B cell (primary cell): ENCODE data around the gene SMIM9. TPM values are rescaled to one million over a fixed set of nuclear protein-coding genes. Genes with fewer than 3 reads are reported as not detected.

Experiments used
- ATAC-seq: fragments of 200-7000 bp; cut with Tn5 transposase; one replicate; pipeline ENCODE4 v1.10.0; 2021; ENCODE audit warnings: low read depth, mild to moderate bottlenecking, moderate number of reproducible peaks, moderate library complexity
- CTCF ChIA-PET: fragments of 350-600 bp; sonication (Branson Sonifier 250); formaldehyde crosslinking; loops from one replicate; lab custom pipeline; 2021; ENCODE audit warnings: antibody characterized with exemption, inconsistent platforms; lab: Charles Lee
- POLR2A ChIA-PET: fragments of 350-600 bp; sonication (Branson Sonifier 250); formaldehyde crosslinking; loops from one replicate; lab custom pipeline; 2021; ENCODE audit warnings: antibody characterized with exemption; lab: Charles Lee
- DNase-seq: peaks from one replicate; pipeline ENCODE4 v3.0.0; 2013
- H2AFZ ChIP-seq: 2 replicates; pipeline ENCODE4 v1.6.1; 2012; ENCODE audit warnings: mild to moderate bottlenecking, low read depth, low read length; ENCODE audit not compliant: insufficient read depth, poor library complexity, severe bottlenecking
- H3K27ac ChIP-seq, 2 donors: 1 replicate in 1 of 2; 2 replicates in 1 of 2; pipeline ENCODE4 v1.5.1; 2012 to 2013; ENCODE audit warnings: low read length in 2 of 2, mild to moderate bottlenecking in 2 of 2, moderate library complexity in 1 of 2
- H3K27me3 ChIP-seq, 4 experiments: fragments of 200-600 bp in 1 of 4; sonication (generic) in 1 of 4; replicated peaks in 1 of 4; 1 replicate in 2 of 4; 2 replicates in 2 of 4; pipeline versions ENCODE4 v1.6.1 to v1.7.0; 2013 to 2016; ENCODE audit warnings: low read length in 3 of 4, mild to moderate bottlenecking in 2 of 4, mixed read lengths in 1 of 4, moderate library complexity in 1 of 4; ENCODE audit not compliant: insufficient read depth in 4 of 4, control insufficient read depth in 3 of 4; ENCODE audit errors: control extremely low read depth in 1 of 4
- H3K36me3 ChIP-seq, 2 experiments: replicated peaks in 1 of 2; 1 replicate in 1 of 2; 2 replicates in 1 of 2; pipeline versions ENCODE4 v1.6.1 to v1.7.1; 2013; ENCODE audit warnings: low read length in 1 of 2; ENCODE audit not compliant: insufficient read depth in 2 of 2, control insufficient read depth in 1 of 2; ENCODE audit errors: control extremely low read depth in 1 of 2, extremely low read depth in 1 of 2
- H3K4me1 ChIP-seq, 2 donors: fragments of 200-600 bp in 1 of 2; sonication (generic) in 1 of 2; 1 replicate in 1 of 2; 2 replicates in 1 of 2; pipeline versions ENCODE4 v1.5.1 to v1.6.1; 2013 to 2017; ENCODE audit warnings: low read length in 2 of 2; ENCODE audit not compliant: control insufficient read depth in 2 of 2, insufficient read depth in 2 of 2
- H3K4me2 ChIP-seq: replicated peaks from 2 replicates; pipeline ENCODE3; 2012; ENCODE audit warnings: mild to moderate bottlenecking, low read depth, low read length; ENCODE audit not compliant: poor library complexity, severe bottlenecking
- H3K4me3 ChIP-seq, 5 experiments: fragments of 200-600 bp in 1 of 5; sonication (generic) in 1 of 5; 1 replicate in 3 of 5; 2 replicates in 2 of 5; pipeline versions ENCODE4 v1.5.1 to v1.7.0; 2011 to 2016; ENCODE audit warnings: low read length in 4 of 5, mild to moderate bottlenecking in 4 of 5, low read depth in 2 of 5, control low read depth in 1 of 5, moderate library complexity in 1 of 5; ENCODE audit not compliant: insufficient read depth in 1 of 5; ENCODE audit errors: control extremely low read depth in 1 of 5, extremely low read depth in 1 of 5
- H3K79me2 ChIP-seq: fragments of 200-600 bp; sonication (generic); one replicate; pipeline ENCODE4 v1.6.0; 2016; ENCODE audit warnings: low read length; ENCODE audit not compliant: control insufficient read depth, insufficient read depth
- H3K9ac ChIP-seq: fragments of 200-600 bp; sonication (generic); 2 replicates; pipeline ENCODE4 v1.6.1; 2017; ENCODE audit warnings: mild to moderate bottlenecking, low read length, moderate library complexity
- H3K9me3 ChIP-seq, 3 donors: one replicate each; pipeline versions ENCODE4 v1.6.1 to v1.7.1; 2013; ENCODE audit warnings: low read length in 2 of 3; ENCODE audit not compliant: control insufficient read depth in 2 of 3, insufficient read depth in 1 of 3; ENCODE audit errors: control extremely low read depth in 1 of 3
- H4K20me1 ChIP-seq: 2 replicates; pipeline ENCODE4 v1.6.0; 2012; ENCODE audit warnings: mild to moderate bottlenecking, low read length; ENCODE audit not compliant: insufficient read depth, control insufficient read depth, poor library complexity, severe bottlenecking
- H3K27ac Mint-ChIP-seq: one replicate; pipeline ENCODE4 v1.8.0; 2021; ENCODE audit warnings: mixed read lengths
- H3K27me3 Mint-ChIP-seq: one replicate; pipeline ENCODE4 v1.8.0; 2021; ENCODE audit warnings: mixed read lengths
- H3K4me1 Mint-ChIP-seq: one replicate; pipeline ENCODE4 v1.8.0; 2021; ENCODE audit warnings: mixed read lengths
- H3K4me3 Mint-ChIP-seq: one replicate; pipeline ENCODE4 v1.8.0; 2021; ENCODE audit warnings: mixed read lengths
- H3K9me3 Mint-ChIP-seq: one replicate; pipeline ENCODE4 v1.8.0; 2022; ENCODE audit warnings: mixed read lengths; ENCODE audit not compliant: insufficient read depth
- EZH2 ChIP-seq: IDR thresholded peaks from 2 replicates; pipeline ENCODE4 v1.6.1; 2012; ENCODE audit warnings: borderline replicate concordance, low read depth, mild to moderate bottlenecking, moderate library complexity, low read length; ENCODE audit not compliant: insufficient read depth, poor library complexity, severe bottlenecking
- whole genome bisulfite sequencing: methylation state at CpG from one replicate; pipeline ENCODE4 v1.1.5; 2013; ENCODE audit warnings: missing lambda C conversion rate; ENCODE audit not compliant: insufficient coverage; 5-methylcytosine and 5-hydroxymethylcytosine counted together
- intact Hi-C: fragments of 100-400 bp; cut with micrococcal nuclease; formaldehyde crosslinking; loops from one replicate; pipeline ENCODE4 v1.10.0; 2022
- polyA plus RNA-seq: library from polyadenylated mRNA; depleted of rRNA; stranded (reverse); fragments of >200 nt; gene quantifications from 2 replicates; pipeline ENCODE4 v1.2.3, GENCODE V29; 2012
- total RNA-seq, 2 donors: library from RNA; stranded (reverse); fragments of 120-200 nt in 1 of 2; gene quantifications; 1 replicate in 1 of 2; 2 replicates in 1 of 2; pipeline versions ENCODE4 v1.2.3 to v1.2.4, GENCODE V29; 2013 to 2022
- TF ChIP-seq, protein P1 (sequence below): fragments of 200-600 bp; IDR thresholded peaks from one replicate; pipeline ENCODE4 v1.8.0; 2022; ENCODE audit warnings: antibody characterized with exemption, mild to moderate bottlenecking

Gene SMIM9
- total and polyA plus RNA-seq, 2 donors (not counting 1 experiment from before 2014, with no cell fraction given), result not detected

GRCh38 chrX:154809939-154810665, 24.4 kb downstream of the SMIM9 start:
- no peak overlapping the region for H3K9ac ChIP-seq
- H3K4me1 ChIP-seq, result peaks cover 4 to 6% of the 10 kb centered on the region in 2 donors
- no peak for TF ChIP-seq EZH2
- Mint-ChIP-seq H3K27me3 (peaks cover 4% of the 10 kb centered on the region), H3K4me1 (peaks cover 6% of the 10 kb centered on the region), H3K9me3 (no peaks in the 10 kb centered on the region), H3K4me3 (no peak overlapping the region), H3K27ac (no peak overlapping the region)
- no peaks in the 10 kb centered on the region for H4K20me1 ChIP-seq
- ChIA-PET CTCF (no interaction called here), POLR2A (no interaction called here)
- no peak overlapping the region for H3K4me2 ChIP-seq
- no peaks in the 10 kb centered on the region for H3K27me3 ChIP-seq
- H3K27ac ChIP-seq, result no peak overlapping the region
- H3K79me2 ChIP-seq, result no peaks in the 10 kb centered on the region
- no peak overlapping the region for H3K4me3 ChIP-seq
- ATAC-seq (no peak), DNase-seq (no peak)
- no peaks in the 10 kb centered on the region for H3K9me3 ChIP-seq
- WGBS, result no CpG with 5 or more reads among the region's 1 CpG
- intact Hi-C loops, result loop anchor here (10.0 kb wide), 1 partner anchor 215 kb away; the partner anchor contains the start of genes F8 and FUNDC2
- H2AFZ ChIP-seq, result no peak overlapping the region
- H3K36me3 ChIP-seq, result no peaks in the 10 kb centered on the region

- Histone ChIP-seq H3K9ac (no peak overlapping the region), H3K36me3 (no peaks in the 10 kb centered on the region), H3K4me1 (peaks cover 10 to 13% of the 10 kb centered on the region in 2 donors), H3K9me3 (no peaks in the 10 kb centered on the region), H3K27ac (no peak overlapping the region), H3K27me3 (no peaks in the 10 kb centered on the region), H3K4me3 (no peak overlapping the region), H3K79me2 (no peaks in the 10 kb centered on the region), H4K20me1 (no peaks in the 10 kb centered on the region), H2AFZ (no peak overlapping the region), H3K4me2 (no peak overlapping the region)
- intact Hi-C loops, result loop anchor here (10.0 kb wide), 1 partner anchor 218 kb away; the partner anchor contains the start of genes F8 and FUNDC2
- TF ChIP-seq EZH2, result no peak
- TF ChIP-seq, protein P1, sequence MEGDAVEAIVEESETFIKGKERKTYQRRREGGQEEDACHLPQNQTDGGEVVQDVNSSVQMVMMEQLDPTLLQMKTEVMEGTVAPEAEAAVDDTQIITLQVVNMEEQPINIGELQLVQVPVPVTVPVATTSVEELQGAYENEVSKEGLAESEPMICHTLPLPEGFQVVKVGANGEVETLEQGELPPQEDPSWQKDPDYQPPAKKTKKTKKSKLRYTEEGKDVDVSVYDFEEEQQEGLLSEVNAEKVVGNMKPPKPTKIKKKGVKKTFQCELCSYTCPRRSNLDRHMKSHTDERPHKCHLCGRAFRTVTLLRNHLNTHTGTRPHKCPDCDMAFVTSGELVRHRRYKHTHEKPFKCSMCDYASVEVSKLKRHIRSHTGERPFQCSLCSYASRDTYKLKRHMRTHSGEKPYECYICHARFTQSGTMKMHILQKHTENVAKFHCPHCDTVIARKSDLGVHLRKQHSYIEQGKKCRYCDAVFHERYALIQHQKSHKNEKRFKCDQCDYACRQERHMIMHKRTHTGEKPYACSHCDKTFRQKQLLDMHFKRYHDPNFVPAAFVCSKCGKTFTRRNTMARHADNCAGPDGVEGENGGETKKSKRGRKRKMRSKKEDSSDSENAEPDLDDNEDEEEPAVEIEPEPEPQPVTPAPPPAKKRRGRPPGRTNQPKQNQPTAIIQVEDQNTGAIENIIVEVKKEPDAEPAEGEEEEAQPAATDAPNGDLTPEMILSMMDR, result no peak
- Mint-ChIP-seq H3K9me3 (no peaks in the 10 kb centered on the region), H3K4me3 (no peak overlapping the region), H3K27me3 (no peaks in the 10 kb centered on the region), H3K27ac (no peak overlapping the region), H3K4me1 (peaks cover 13% of the 10 kb centered on the region)
- WGBS, result 100% methylated on average over 1 of the region's 5 CpGs
- DNase-seq, result no peak
- ChIA-PET POLR2A (no interaction called here), CTCF (no interaction called here)
- ATAC-seq, result no peak
Measured at GRCh38 chrX:154806837-154807501, 27.5 kb downstream of the SMIM9 start.
